HG02623 (cell line): ENCODE results near the gene UBQLN4.
A peak's percentile ranks its signal among the peaks of the same experiment; 100 is the strongest.

Experiments used
- ATAC-seq: cut with Tn5 transposase; IDR thresholded peaks from one replicate; pipeline ENCODE4 v1.9.1; 2021; ENCODE audit warnings: moderate library complexity; ENCODE audit not compliant: unreplicated experiment

The UBQLN4 gene

GRCh38 chr1:156019946-156020292 is 33.7 kb downstream of the UBQLN4 start:
- ATAC-seq = no peak

- no peak for ATAC-seq
These were observed 38.8 kb downstream of the UBQLN4 start for GRCh38 chr1:156014829-156015228.

GRCh38 chr1:156012051-156012817 is 41.4 kb downstream of the UBQLN4 start:
- peak; percentile 69 for ATAC-seq

GRCh38 chr1:156009404-156009803 is 44.2 kb downstream of the UBQLN4 start:
- ATAC-seq = no peak

GRCh38 chr1:156006666-156007376 is 46.8 kb downstream of the UBQLN4 start:
- ATAC-seq = no peak

- no peak for ATAC-seq
These were observed 48.6 kb downstream of the UBQLN4 start for GRCh38 chr1:156004843-156005584.

- no peak for ATAC-seq
These were observed 49.7 kb downstream of the UBQLN4 start for GRCh38 chr1:156003923-156004188.

GRCh38 chr1:156002188-156002911 is 51.2 kb downstream of the UBQLN4 start:
- ATAC-seq = no peak

GRCh38 chr1:156001662-156002171 is 51.9 kb downstream of the UBQLN4 start:
- ATAC-seq = no peak

GRCh38 chr1:156001021-156001661 is 52.5 kb downstream of the UBQLN4 start:
- no peak for ATAC-seq

- no peak for ATAC-seq
These were observed 53.6 kb downstream of the UBQLN4 start for GRCh38 chr1:155999964-156000363.

GRCh38 chr1:155996166-155996565 is 57.4 kb downstream of the UBQLN4 start:
- ATAC-seq = no peak

GRCh38 chr1:155993595-155993994 is 60.0 kb downstream of the UBQLN4 start:
- ATAC-seq = no peak

GRCh38 chr1:155990005-155990739 is 63.4 kb downstream of the UBQLN4 start:
- ATAC-seq = no peak

GRCh38 chr1:155989242-155990004 is 64.2 kb downstream of the UBQLN4 start:
- no peak for ATAC-seq
